Fibroblast of pulmonary artery (primary cell): ENCODE measurements around the gene GRIK4.

Experiments used
- DNase-seq: peaks from one replicate; pipeline ENCODE4 v3.0.0-alpha.2; 2010; ENCODE audit warnings: low read depth
- H3K4me3 ChIP-seq: replicated peaks from 2 replicates; pipeline ENCODE4 v1.5.1; 2011; ENCODE audit warnings: low read depth, mild to moderate bottlenecking, control low read depth, low read length, moderate library complexity
- CTCF ChIP-seq: IDR thresholded peaks from 2 replicates; pipeline ENCODE4 v1.5.1; 2011; ENCODE audit warnings: mild to moderate bottlenecking, control low read depth, low read length, inconsistent platforms; ENCODE audit errors: missing control alignments

GRIK4 gene

GRCh38 chr11:120907971-120908370 lies 396.4 kb downstream of the GRIK4 start:
- no peak for TF ChIP-seq CTCF
- H3K4me3 ChIP-seq: no peak overlapping the region
- no peak for DNase-seq

GRCh38 chr11:120908461-120909181 lies 397.1 kb downstream of the GRIK4 start:
- no peak for TF ChIP-seq CTCF
- no peak for DNase-seq
- H3K4me3 ChIP-seq: no peak overlapping the region

- H3K4me3 ChIP-seq: no peak overlapping the region
- TF ChIP-seq CTCF: no peak
- DNase-seq: no peak
These were observed 398.3 kb downstream of the GRIK4 start for GRCh38 chr11:120909676-120910416.

- no peak overlapping the region for H3K4me3 ChIP-seq
- TF ChIP-seq CTCF: no peak
- no peak for DNase-seq
These were observed 400.4 kb downstream of the GRIK4 start for GRCh38 chr11:120911943-120912342.

GRCh38 chr11:120912504-120912903 lies 401.0 kb downstream of the GRIK4 start:
- peak; percentile 45 for TF ChIP-seq CTCF
- no peak overlapping the region for H3K4me3 ChIP-seq
- peak; percentile 51 for DNase-seq

GRCh38 chr11:120912915-120913314 lies 401.4 kb downstream of the GRIK4 start:
- H3K4me3 ChIP-seq: no peak overlapping the region
- no peak for DNase-seq
- TF ChIP-seq CTCF: no peak
